ENCODE measurements around the gene NRG3. TPM values are rescaled to one million over a fixed set of nuclear protein-coding genes. Genes with fewer than 3 reads are reported as not detected.

NRG3 gene
- total RNA-seq, 4 donors from 2014 or later, result 0.20 to 1.1 (median 0.84) TPM; not detected in 1

DNA sequence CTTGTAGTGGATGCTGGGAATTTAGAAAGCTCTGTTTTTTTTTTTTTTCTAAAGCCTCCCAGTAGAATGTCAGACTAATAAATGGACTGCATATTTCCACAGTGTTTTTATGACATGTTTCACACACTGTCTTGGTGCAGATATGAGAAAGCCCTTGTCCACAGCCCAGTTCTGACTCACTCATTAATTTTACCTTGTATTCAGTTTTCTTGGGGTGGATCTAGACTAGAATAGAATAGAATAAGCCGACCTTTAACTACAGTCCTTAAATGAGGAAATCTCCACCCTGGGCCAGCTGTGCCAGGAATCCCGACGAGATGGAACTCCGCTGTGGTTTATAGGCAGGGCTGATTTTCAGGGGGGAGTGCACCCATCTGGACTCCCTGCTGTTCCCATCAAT is 274.7 kb downstream of the NRG3 start:
- no peak for TF ChIP-seq POLR2A (IDR thresholded peaks at IDR 0.05)
- TF ChIP-seq, protein P1, sequence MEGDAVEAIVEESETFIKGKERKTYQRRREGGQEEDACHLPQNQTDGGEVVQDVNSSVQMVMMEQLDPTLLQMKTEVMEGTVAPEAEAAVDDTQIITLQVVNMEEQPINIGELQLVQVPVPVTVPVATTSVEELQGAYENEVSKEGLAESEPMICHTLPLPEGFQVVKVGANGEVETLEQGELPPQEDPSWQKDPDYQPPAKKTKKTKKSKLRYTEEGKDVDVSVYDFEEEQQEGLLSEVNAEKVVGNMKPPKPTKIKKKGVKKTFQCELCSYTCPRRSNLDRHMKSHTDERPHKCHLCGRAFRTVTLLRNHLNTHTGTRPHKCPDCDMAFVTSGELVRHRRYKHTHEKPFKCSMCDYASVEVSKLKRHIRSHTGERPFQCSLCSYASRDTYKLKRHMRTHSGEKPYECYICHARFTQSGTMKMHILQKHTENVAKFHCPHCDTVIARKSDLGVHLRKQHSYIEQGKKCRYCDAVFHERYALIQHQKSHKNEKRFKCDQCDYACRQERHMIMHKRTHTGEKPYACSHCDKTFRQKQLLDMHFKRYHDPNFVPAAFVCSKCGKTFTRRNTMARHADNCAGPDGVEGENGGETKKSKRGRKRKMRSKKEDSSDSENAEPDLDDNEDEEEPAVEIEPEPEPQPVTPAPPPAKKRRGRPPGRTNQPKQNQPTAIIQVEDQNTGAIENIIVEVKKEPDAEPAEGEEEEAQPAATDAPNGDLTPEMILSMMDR (IDR thresholded peaks at IDR 0.05), result no peak
- no peak for TF ChIP-seq EP300 (IDR thresholded peaks at IDR 0.05)
- Histone ChIP-seq H3K36me3 (no peaks in the 10 kb centered on the region), H3K27me3 (no peaks in the 10 kb centered on the region), H3K4me1 (no peaks in the 10 kb centered on the region), H3K9me3 (no peaks in the 10 kb centered on the region), H3K27ac (no peak overlapping the region), H3K4me3 (no peak overlapping the region)
- DNase-seq (ENCODE audit: low spot score in 2 of 2), result no peak
- WGBS, 2 donors, result 37 to 38% methylated on average over 4 of the region's 4 CpGs

DNA sequence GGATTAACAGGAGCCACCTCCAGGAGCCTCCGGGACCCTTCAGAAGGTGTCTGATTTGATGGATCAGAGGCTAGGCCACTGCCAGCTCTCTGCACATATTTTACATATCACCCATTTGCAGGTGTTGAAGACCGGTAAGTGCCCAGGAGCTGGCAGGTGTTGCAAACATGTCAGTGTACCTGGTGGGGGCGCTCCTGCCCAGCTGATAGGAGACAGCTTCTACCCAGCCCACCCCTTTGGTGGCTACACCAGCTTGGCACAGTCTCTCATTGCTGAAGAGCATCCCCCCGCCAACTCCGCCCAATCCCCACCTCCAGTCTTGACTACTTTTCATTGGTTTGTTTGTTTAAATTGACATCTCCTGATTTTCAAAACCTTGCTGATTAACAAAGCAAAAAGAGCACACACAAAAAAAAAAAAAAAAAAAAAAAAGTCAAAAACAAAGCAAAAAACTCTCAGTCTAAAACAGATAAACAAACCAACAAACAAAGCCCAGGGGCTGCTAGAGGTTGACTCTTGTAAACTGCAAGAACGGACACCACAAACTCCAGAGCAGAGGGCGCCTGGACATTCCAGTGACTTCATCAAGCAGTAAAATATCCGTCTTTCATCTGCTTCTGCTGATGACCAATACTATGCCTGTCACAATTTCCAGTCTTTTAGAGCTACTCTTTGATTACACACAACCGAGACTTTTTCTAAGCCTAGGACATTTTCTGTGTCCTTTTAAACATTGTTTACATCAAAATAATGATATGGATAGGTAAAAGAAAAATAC is 275.3 kb downstream of the NRG3 start:
- no peak for DNase-seq (ENCODE audit: low spot score in 2 of 2)
- H3K36me3 ChIP-seq, result no peaks in the 10 kb centered on the region
- TF ChIP-seq POLR2A (IDR thresholded peaks at IDR 0.05), result no peak
- TF ChIP-seq EP300 (IDR thresholded peaks at IDR 0.05), result no peak
- TF ChIP-seq, protein P1 (IDR thresholded peaks at IDR 0.05), result no peak
- WGBS, 2 donors, result 41 to 44% methylated on average over 9 of the region's 9 CpGs
- H3K27ac ChIP-seq, result no peak overlapping the region
- H3K9me3 ChIP-seq, result no peaks in the 10 kb centered on the region
- no peaks in the 10 kb centered on the region for H3K27me3 ChIP-seq
- no peak overlapping the region for H3K4me3 ChIP-seq
- no peaks in the 10 kb centered on the region for H3K4me1 ChIP-seq

DNA sequence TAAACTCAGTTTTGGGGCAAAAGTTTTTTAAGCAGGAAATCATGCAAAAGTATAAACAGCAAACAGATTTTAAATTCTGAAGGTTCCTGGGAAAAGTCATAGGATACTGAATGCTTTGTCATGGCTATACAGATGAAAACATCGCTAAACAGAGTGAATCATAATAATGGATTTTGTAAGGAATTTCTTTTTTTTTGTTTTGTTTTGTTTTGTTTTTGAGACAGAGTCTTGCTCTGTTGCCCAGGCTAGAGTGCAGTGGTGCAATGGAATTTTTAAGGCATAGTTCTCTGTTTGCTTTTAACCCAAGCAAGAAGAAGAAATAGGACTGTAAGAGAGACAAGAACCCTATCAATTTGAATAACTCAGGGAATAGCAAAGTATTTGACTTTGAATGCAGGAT is 285.3 kb downstream of the NRG3 start:
- H3K36me3 ChIP-seq, result no peaks in the 10 kb centered on the region
- peaks cover 0 to 4% (median 0%) of the 10 kb centered on the region in 4 donors for H3K9me3 ChIP-seq
- no peaks in the 10 kb centered on the region for H3K27me3 ChIP-seq
- H3K27ac ChIP-seq, result no peak overlapping the region
- H3K4me3 ChIP-seq, result no peak overlapping the region
- 80 to 90% methylated on average over 1 of the region's 1 CpG for WGBS, 2 donors
- no peak for DNase-seq (ENCODE audit: low spot score in 2 of 2)
- TF ChIP-seq POLR2A (IDR thresholded peaks at IDR 0.05), result no peak
- TF ChIP-seq, protein P1 (IDR thresholded peaks at IDR 0.05), result no peak
- no peaks in the 10 kb centered on the region for H3K4me1 ChIP-seq

DNA sequence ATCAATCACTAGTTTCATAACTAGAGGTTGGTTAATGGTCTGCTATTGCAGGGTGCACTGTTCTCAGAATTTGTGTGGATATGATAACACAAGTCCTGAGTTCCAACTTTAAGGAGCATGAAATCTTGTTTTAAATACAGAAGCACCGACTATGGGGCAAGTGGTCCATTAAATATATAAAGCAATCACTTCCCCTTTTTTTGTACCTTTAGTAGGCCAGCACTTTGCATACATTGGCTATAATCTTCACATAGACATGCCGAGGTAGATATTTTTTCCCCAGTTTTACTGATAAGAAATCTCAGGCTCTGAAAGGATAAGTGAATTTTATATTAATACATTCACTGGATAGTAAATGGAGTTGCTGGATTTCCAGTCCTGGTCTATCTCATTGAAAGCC is 286.3 kb downstream of the NRG3 start:
- 53 to 87% methylated on average over 2 of the region's 2 CpGs for WGBS, 2 donors
- H3K4me1 ChIP-seq, result no peaks in the 10 kb centered on the region
- peaks cover 0 to 4% (median 0%) of the 10 kb centered on the region in 4 donors for H3K9me3 ChIP-seq
- TF ChIP-seq EP300 (IDR thresholded peaks at IDR 0.05) (no peak), POLR2A (IDR thresholded peaks at IDR 0.05) (no peak)
- TF ChIP-seq, protein P1 (IDR thresholded peaks at IDR 0.05), result no peak
- no peaks in the 10 kb centered on the region for H3K27me3 ChIP-seq
- no peak overlapping the region for H3K4me3 ChIP-seq
- no peak overlapping the region for H3K27ac ChIP-seq
- H3K36me3 ChIP-seq, result no peaks in the 10 kb centered on the region
- DNase-seq (ENCODE audit: low spot score in 2 of 2), result no peak

DNA sequence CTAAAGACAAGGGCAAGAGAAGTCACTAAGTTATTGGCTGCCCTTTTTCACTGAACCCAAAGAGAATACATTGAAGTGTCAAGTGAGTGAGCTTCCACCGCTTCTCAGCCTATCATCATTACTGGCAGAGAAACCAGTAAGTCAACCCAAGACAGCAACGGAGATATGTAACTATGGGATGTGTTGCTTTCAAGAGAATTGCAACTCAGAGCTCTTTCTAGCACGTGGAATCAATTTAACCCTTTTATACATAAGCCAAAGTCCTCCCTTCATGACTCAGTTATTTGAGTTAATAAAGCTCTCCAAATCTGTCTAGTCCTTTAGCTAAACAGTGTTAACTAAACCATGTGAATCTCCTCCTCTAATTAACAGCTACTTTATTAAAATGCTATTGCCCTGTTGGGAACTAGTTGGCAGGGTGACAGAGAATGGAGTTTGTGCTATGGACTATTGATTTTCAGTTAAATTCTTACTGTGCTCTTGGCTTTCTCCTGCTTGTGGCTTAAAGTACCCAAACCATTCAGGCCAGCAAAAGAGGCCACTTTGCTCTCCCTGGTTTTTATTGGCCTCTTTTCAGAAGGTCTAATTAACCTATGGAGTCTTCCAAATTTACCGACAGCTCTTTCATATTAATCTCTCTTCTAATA is 287.7 kb downstream of the NRG3 start:
- Histone ChIP-seq H3K4me3 (no peak overlapping the region), H3K27ac (no peak overlapping the region), H3K36me3 (no peaks in the 10 kb centered on the region), H3K9me3 (peaks cover 0 to 4% (median 0%) of the 10 kb centered on the region in 4 donors), H3K4me1 (no peaks in the 10 kb centered on the region), H3K27me3 (no peaks in the 10 kb centered on the region)
- DNase-seq (ENCODE audit: low spot score in 2 of 2), result no peak
- TF ChIP-seq, protein P1 (IDR thresholded peaks at IDR 0.05), result no peak
- no peak for TF ChIP-seq POLR2A (IDR thresholded peaks at IDR 0.05)
- no peak for TF ChIP-seq EP300 (IDR thresholded peaks at IDR 0.05)
- 47% methylated on average over 4 of the region's 4 CpGs for WGBS, 2 donors

All from tibial nerve (tissue), 4 donors.